BJ (cell line): ENCODE measurements around the gene CFAP46. TPM values are rescaled to one million over a fixed set of nuclear protein-coding genes. Genes with fewer than 3 reads are reported as not detected.

Source experiments
- CTCF ChIA-PET: fragments of 350-600 bp; formaldehyde crosslinking; extraction: SDS; loops from one replicate; lab custom pipeline; 2021; ENCODE audit warnings: antibody characterized with exemption, inconsistent platforms; lab: Yijun Ruan, JAX
- POLR2A ChIA-PET: fragments of 300-600 bp; sonication (Branson Sonifier 250); formaldehyde crosslinking; extraction: SDS; loops from one replicate; lab custom pipeline; 2021; ENCODE audit warnings: antibody characterized with exemption; lab: Charles Lee
- DNase-seq: peaks from one replicate; pipeline ENCODE4 v3.0.0-alpha.2; 2011; ENCODE audit warnings: low read depth
- H3K27me3 ChIP-seq: 2 replicates; pipeline ENCODE4 v1.6.0; 2011; ENCODE audit warnings: low read length; ENCODE audit not compliant: control insufficient read depth, insufficient read depth
- H3K36me3 ChIP-seq: 2 replicates; pipeline ENCODE4 v1.5.1; 2011; ENCODE audit warnings: low read length; ENCODE audit not compliant: control insufficient read depth, insufficient read depth
- H3K4me3 ChIP-seq: 2 replicates; pipeline ENCODE4 v1.5.1; 2011; ENCODE audit warnings: low read depth, mild to moderate bottlenecking, control low read depth, low read length
- CTCF ChIP-seq: IDR thresholded peaks from 2 replicates; pipeline ENCODE4 v1.5.1; 2011; ENCODE audit warnings: low read depth, mild to moderate bottlenecking, control low read depth, inconsistent platforms, low read length, moderate library complexity; ENCODE audit not compliant: insufficient read depth
- polyA plus RNA-seq: library from polyadenylated mRNA; depleted of rRNA; stranded (reverse); fragments of >200 nt; gene quantifications from 2 replicates; pipeline ENCODE4 v1.2.3, GENCODE V29; 2011

The CFAP46 gene
- polyA plus RNA-seq, 1 experiment: 1.8 TPM

- no peak for TF ChIP-seq CTCF
- DNase-seq: no peak
- Histone ChIP-seq H3K27me3 (no peaks in the 10 kb centered on the region; the same call in 1 of the 2 replicates), H3K36me3 (no peaks in the 10 kb centered on the region), H3K4me3 (no peak overlapping the region)
- CTCF ChIA-PET: interaction anchor here (0.8 kb wide), 1 partner anchor 188 kb away, joined by 3 read pairs; no protein-coding TSS in a partner anchor
- POLR2A ChIA-PET: no interaction called here
Measured at GRCh38 chr10:132842397-132842796, 100.0 kb downstream of the CFAP46 start.

GRCh38 chr10:132841615-132841975, 100.8 kb downstream of the CFAP46 start:
- Histone ChIP-seq H3K27me3 (no peaks in the 10 kb centered on the region; the same call in 1 of the 2 replicates), H3K36me3 (no peaks in the 10 kb centered on the region), H3K4me3 (no peak overlapping the region)
- TF ChIP-seq CTCF: no peak
- ChIA-PET POLR2A (no interaction called here), CTCF (interaction anchor here (0.8 kb wide), 1 partner anchor 187 kb away, joined by 3 read pairs; no protein-coding TSS in a partner anchor)
- DNase-seq: no peak

- ChIA-PET POLR2A (no interaction called here), CTCF (no interaction called here)
- no peak for DNase-seq
- H3K27me3 ChIP-seq: no peaks in the 10 kb centered on the region; the same call in 1 of the 2 replicates
- no peaks in the 10 kb centered on the region for H3K36me3 ChIP-seq
- no peak for TF ChIP-seq CTCF
- no peak overlapping the region for H3K4me3 ChIP-seq
Measured at GRCh38 chr10:132840698-132841614, 101.4 kb downstream of the CFAP46 start.

- Histone ChIP-seq H3K4me3 (no peak overlapping the region), H3K27me3 (no peaks in the 10 kb centered on the region; the same call in 1 of the 2 replicates), H3K36me3 (no peaks in the 10 kb centered on the region)
- TF ChIP-seq CTCF: no peak
- POLR2A ChIA-PET: no interaction called here
- CTCF ChIA-PET: interaction anchor here (2.2 kb wide), 1 partner anchor 285 kb away, joined by 16 read pairs; no protein-coding TSS in a partner anchor
- DNase-seq: no peak
Measured at GRCh38 chr10:132839061-132839460, 103.3 kb downstream of the CFAP46 start.

GRCh38 chr10:132838346-132838970, 103.9 kb downstream of the CFAP46 start:
- Histone ChIP-seq H3K36me3 (no peaks in the 10 kb centered on the region), H3K27me3 (peaks cover 2% of the 10 kb centered on the region; the same call in 1 of the 2 replicates), H3K4me3 (no peak overlapping the region)
- TF ChIP-seq CTCF: no peak
- DNase-seq: no peak
- ChIA-PET CTCF (interaction anchor here (1.4 to 2.2 kb wide), 2 partner anchors 12 to 286 kb away, joined by 3 to 16 read pairs; no protein-coding TSS in a partner anchor), POLR2A (no interaction called here)
